HEK293 (cell line): Measurements from ENCODE around the gene SYNGR4.

Source experiments
- AEBP2 ChIP-seq: fragments of 450-650 bp; formaldehyde crosslinking; IDR thresholded peaks from 2 replicates; pipeline ENCODE4 v1.5.1; 2016; ENCODE audit warnings: missing biosample characterization, missing genetic modification characterization, borderline replicate concordance
- ELK4 ChIP-seq: IDR thresholded peaks from 2 replicates; pipeline ENCODE4 v1.6.1; 2011; ENCODE audit warnings: mild to moderate bottlenecking, low read depth, low read length, borderline replicate concordance
- HOXD13 ChIP-seq: sonication (generic); formaldehyde crosslinking; IDR thresholded peaks from 2 replicates; pipeline ENCODE4 v1.8.0; 2022; ENCODE audit warnings: missing genetic modification reagents, borderline replicate concordance
- KLF10 ChIP-seq: fragments of 450-650 bp; IDR thresholded peaks from 2 replicates; pipeline ENCODE4 v1.5.1; 2018; ENCODE audit warnings: missing biosample characterization, mild to moderate bottlenecking, missing genetic modification characterization
- KLF17 ChIP-seq: fragments of 450-650 bp; formaldehyde crosslinking; IDR thresholded peaks from 2 replicates; pipeline ENCODE4 v1.5.1; 2016; ENCODE audit warnings: missing biosample characterization, missing genetic modification characterization
- KLF9 ChIP-seq: fragments of 450-650 bp; formaldehyde crosslinking; IDR thresholded peaks from 2 replicates; pipeline ENCODE4 v1.5.1; 2016; ENCODE audit warnings: missing biosample characterization, missing genetic modification characterization, low read depth
- OVOL3 ChIP-seq: fragments of 450-650 bp; formaldehyde crosslinking; IDR thresholded peaks from 2 replicates; pipeline ENCODE4 v1.5.1; 2016; ENCODE audit warnings: missing biosample characterization, missing genetic modification characterization
- PATZ1 ChIP-seq: fragments of 450-650 bp; formaldehyde crosslinking; IDR thresholded peaks from 2 replicates; pipeline ENCODE4 v1.5.1; 2016; ENCODE audit warnings: missing biosample characterization, missing genetic modification characterization
- PRDM10 ChIP-seq: fragments of 450-650 bp; formaldehyde crosslinking; IDR thresholded peaks from 2 replicates; pipeline ENCODE4 v1.5.1; 2016; ENCODE audit warnings: missing biosample characterization, missing genetic modification characterization
- SP3 ChIP-seq: fragments of 450-650 bp; formaldehyde crosslinking; IDR thresholded peaks from 2 replicates; pipeline ENCODE4 v1.5.1; 2016; ENCODE audit warnings: missing biosample characterization, missing genetic modification characterization
- ZNF10 ChIP-seq: fragments of 450-650 bp; formaldehyde crosslinking; IDR thresholded peaks from 2 replicates; pipeline ENCODE4 v1.5.1; 2017; ENCODE audit warnings: missing biosample characterization, missing genetic modification characterization
- ZNF112 ChIP-seq: fragments of 450-650 bp; formaldehyde crosslinking; IDR thresholded peaks from 2 replicates; pipeline ENCODE4 v1.5.0; 2017; ENCODE audit warnings: missing biosample characterization, missing genetic modification characterization
- ZNF140 ChIP-seq: fragments of 450-650 bp; formaldehyde crosslinking; IDR thresholded peaks from 2 replicates; pipeline ENCODE4 v1.5.1; 2016; ENCODE audit warnings: missing biosample characterization, missing genetic modification characterization
- ZNF155 ChIP-seq: fragments of 450-650 bp; formaldehyde crosslinking; IDR thresholded peaks from 2 replicates; pipeline ENCODE4 v1.5.1; 2016; ENCODE audit warnings: missing biosample characterization, missing genetic modification characterization
- ZNF211 ChIP-seq: fragments of 450-650 bp; formaldehyde crosslinking; IDR thresholded peaks from 2 replicates; pipeline ENCODE4 v1.5.1; 2016; ENCODE audit warnings: low read depth, missing biosample characterization, missing genetic modification characterization
- ZNF239 ChIP-seq: fragments of 450-650 bp; formaldehyde crosslinking; IDR thresholded peaks from 2 replicates; pipeline ENCODE4 v1.5.1; 2016; ENCODE audit warnings: missing biosample characterization, missing genetic modification characterization
- ZNF266 ChIP-seq: fragments of 450-650 bp; formaldehyde crosslinking; IDR thresholded peaks from 2 replicates; pipeline ENCODE4 v1.5.1; 2016; ENCODE audit warnings: missing biosample characterization, missing genetic modification characterization, low read depth
- ZNF341 ChIP-seq: fragments of 450-650 bp; formaldehyde crosslinking; IDR thresholded peaks from 2 replicates; pipeline ENCODE4; 2016; ENCODE audit warnings: low read depth, missing biosample characterization, missing genetic modification characterization
- ZNF48 ChIP-seq: fragments of 450-650 bp; formaldehyde crosslinking; IDR thresholded peaks from 2 replicates; pipeline ENCODE4 v1.5.1; 2016; ENCODE audit warnings: missing biosample characterization, missing genetic modification characterization
- ZNF501 ChIP-seq: fragments of 450-650 bp; formaldehyde crosslinking; IDR thresholded peaks from 2 replicates; pipeline ENCODE4 v1.5.1; 2016; ENCODE audit warnings: missing biosample characterization, missing genetic modification characterization
- ZNF561 ChIP-seq: fragments of 450-650 bp; IDR thresholded peaks from 2 replicates; pipeline ENCODE4 v1.5.1; 2018; ENCODE audit warnings: missing biosample characterization, missing genetic modification characterization, borderline replicate concordance
- ZNF626 ChIP-seq: fragments of 450-650 bp; sonication (Bioruptor Pico); formaldehyde crosslinking; IDR thresholded peaks from 2 replicates; pipeline ENCODE4 v1.5.1; 2018; ENCODE audit warnings: missing biosample characterization, missing genetic modification characterization, inconsistent platforms
- ZNF692 ChIP-seq: fragments of 450-650 bp; formaldehyde crosslinking; IDR thresholded peaks from 2 replicates; pipeline ENCODE4 v1.5.1; 2016; ENCODE audit warnings: missing biosample characterization, missing genetic modification characterization
- ZNF768 ChIP-seq: fragments of 450-650 bp; formaldehyde crosslinking; IDR thresholded peaks from 2 replicates; pipeline ENCODE4 v1.5.1; 2018; ENCODE audit warnings: missing biosample characterization, mild to moderate bottlenecking, missing genetic modification characterization
- ZNF777 ChIP-seq: fragments of 450-650 bp; formaldehyde crosslinking; IDR thresholded peaks from 2 replicates; pipeline ENCODE4 v1.5.1; 2017; ENCODE audit warnings: missing biosample characterization, missing genetic modification characterization, borderline replicate concordance
- ZNF837 ChIP-seq: fragments of 450-650 bp; formaldehyde crosslinking; IDR thresholded peaks from 2 replicates; pipeline ENCODE4 v1.5.1; 2016; ENCODE audit warnings: missing biosample characterization, missing genetic modification characterization
- ZXDB ChIP-seq: fragments of 450-650 bp; formaldehyde crosslinking; IDR thresholded peaks from 2 replicates; pipeline ENCODE4 v1.5.1; 2016; ENCODE audit warnings: missing biosample characterization, missing genetic modification characterization

The SYNGR4 gene

GRCh38 chr19:48363810-48364597 lies at the start of gene SYNGR4, which contains the start of gene TMEM143 (continued):
- no peak; the same call in 1 of the 2 replicates for TF ChIP-seq ZNF777 (tag by site-specific recombination)
- TF ChIP-seq ZNF692 (tag by site-specific recombination), result peak; percentile 82
- no peak for TF ChIP-seq HOXD13 (CRISPR knock-in tag)
- TF ChIP-seq ZNF211 (tag by site-specific recombination), result no peak
- no peak for TF ChIP-seq AEBP2 (tag by site-specific recombination)
- TF ChIP-seq ZNF501, result no peak; the same call in 1 of the 2 replicates
- TF ChIP-seq ZNF10 (tag by site-specific recombination), result peak; percentile 84
- TF ChIP-seq ZNF239 (tag by site-specific recombination), result no peak
- no peak for TF ChIP-seq ZNF140 (tag by site-specific recombination)
- 0 out of 2 replicates have a peak, but pooled peaks have one; percentile 44 for TF ChIP-seq ZNF561
- peak; percentile 99 for TF ChIP-seq SP3 (tag by site-specific recombination)
- TF ChIP-seq KLF17 (tag by site-specific recombination), result peak; percentile 25; the same call in 1 of the 2 replicates
- peak; percentile 92 for TF ChIP-seq PRDM10 (tag by site-specific recombination)
- TF ChIP-seq PATZ1 (tag by site-specific recombination), result peak; percentile 88
- no peak for TF ChIP-seq ZNF112 (tag by site-specific recombination)
- TF ChIP-seq ZNF48 (tag by site-specific recombination), result no peak
- TF ChIP-seq ZNF768 (tag by site-specific recombination), result no peak
- no peak for TF ChIP-seq ZNF837
- no peak for TF ChIP-seq ZNF626 (tag by site-specific recombination)
- TF ChIP-seq ELK4, result no peak
- TF ChIP-seq KLF10 (tag by site-specific recombination), result peak; percentile 82
- no peak for TF ChIP-seq ZNF266 (tag by site-specific recombination)
- TF ChIP-seq OVOL3, result no peak
- peak; percentile 59; the same call in 1 of the 2 replicates for TF ChIP-seq ZXDB (tag by site-specific recombination)
- TF ChIP-seq KLF9 (tag by site-specific recombination), result peak; percentile 86
- TF ChIP-seq ZNF341 (tag by site-specific recombination), result peak; percentile 84
- no peak for TF ChIP-seq ZNF155 (tag by site-specific recombination)
